Ascending aorta (tissue), 2 donors: ENCODE measurements around the gene RGS19. TPM values are rescaled to one million over a fixed set of nuclear protein-coding genes. Genes with fewer than 3 reads are reported as not detected.

Experiments used
- DNase-seq, 2 donors: peaks; one replicate each; pipeline ENCODE4 v3.0.0-alpha.2; 2019; ENCODE audit warnings: low spot score in 2 of 2
- H3K27ac ChIP-seq, 2 donors: fragments of 200-600 bp; sonication (generic); one replicate each; pipeline ENCODE4 v1.5.1; 2016 to 2017; ENCODE audit warnings: mild to moderate bottlenecking in 1 of 2
- H3K27me3 ChIP-seq: fragments of 200-600 bp; sonication (generic); one replicate; pipeline ENCODE4 v1.5.1; 2017
- H3K36me3 ChIP-seq, 2 donors: fragments of 200-600 bp; sonication (generic); one replicate each; pipeline ENCODE4 v1.5.1; 2016
- H3K4me1 ChIP-seq, 2 donors: fragments of 200-600 bp; sonication (generic); one replicate each; pipeline ENCODE4 v1.5.1; 2016 to 2017; ENCODE audit warnings: mild to moderate bottlenecking in 1 of 2
- H3K4me3 ChIP-seq, 2 donors: fragments of 200-600 bp; sonication (generic); one replicate each; pipeline ENCODE4 v1.5.1; 2016 to 2017; ENCODE audit warnings: mild to moderate bottlenecking in 1 of 2
- H3K9me3 ChIP-seq, 2 donors: fragments of 200-600 bp; sonication (generic); one replicate each; pipeline ENCODE4 v1.5.1; 2016
- CTCF ChIP-seq, 3 experiments: fragments of 200-600 bp in 2 of 3; fragments of 450-650 bp in 1 of 3; sonication (generic) in 2 of 3; IDR thresholded peaks; one replicate each; pipeline ENCODE4 v1.5.1; 2016 to 2019; ENCODE audit warnings: antibody characterized with exemption in 3 of 3, mild to moderate bottlenecking in 1 of 3, moderate library complexity in 1 of 3
- intact Hi-C: fragments of 100-400 bp; cut with DNase I; formaldehyde crosslinking; loops from one replicate; pipeline ENCODE4 v1.15.1; 2023
- total RNA-seq: library from RNA; depleted of rRNA; stranded (reverse); fragments of >200 nt; gene quantifications from one replicate; pipeline ENCODE4 v1.1.0, GENCODE V29; 2016

The RGS19 gene
- total RNA-seq, 1 donor from 2014 or later = 109 TPM

GRCh38 chr20:64037199-64037497, 42.2 kb downstream of the RGS19 start:
- no peak for TF ChIP-seq CTCF (IDR thresholded peaks at IDR 0.05)
- Histone ChIP-seq H3K4me3 (no peak overlapping the region), H3K27ac (no peak overlapping the region), H3K27me3 (peaks cover 27% of the 10 kb centered on the region), H3K36me3 (peaks cover 19 to 21% of the 10 kb centered on the region in 2 donors), H3K9me3 (no peaks in the 10 kb centered on the region), H3K4me1 (peaks cover 5 to 18% of the 10 kb centered on the region in 2 donors)
- intact Hi-C loops = no loop called here
- DNase-seq = no peak

- Histone ChIP-seq H3K4me1 (peaks cover 5 to 15% of the 10 kb centered on the region in 2 donors), H3K9me3 (no peaks in the 10 kb centered on the region), H3K36me3 (peaks cover 25 to 26% of the 10 kb centered on the region in 2 donors), H3K4me3 (no peak overlapping the region), H3K27ac (no peak overlapping the region), H3K27me3 (peaks cover 22% of the 10 kb centered on the region)
- TF ChIP-seq CTCF (IDR thresholded peaks at IDR 0.05) = no peak
- no peak for DNase-seq
- intact Hi-C loops = no loop called here
Observed at GRCh38 chr20:64036346-64037198, 42.7 kb downstream of the RGS19 start.

- no peak within 1 kb of the TSS for H3K27ac ChIP-seq
- H3K36me3 ChIP-seq = peaks cover 28 to 33% of the 10 kb centered on the region in 2 donors
- no peak for TF ChIP-seq CTCF (IDR thresholded peaks at IDR 0.05)
- peaks cover 16% of the 10 kb centered on the region for H3K27me3 ChIP-seq
- H3K4me3 ChIP-seq = no peak within 1 kb of the TSS
- H3K4me1 ChIP-seq = peaks cover 5 to 15% of the 10 kb centered on the region in 2 donors
- intact Hi-C loops = no loop called here
- H3K9me3 ChIP-seq = no peaks in the 10 kb centered on the region
- DNase-seq = no peak
Observed at GRCh38 chr20:64035933-64036345, 43.4 kb downstream of the RGS19 start, which contains the start of gene C20orf204. Gene C20orf204, plus strand, starts transcription at chr20:64036182. Its CDS starts 142 bp downstream, at chr20:64036324.

GRCh38 chr20:64035066-64035932, 44.0 kb downstream of the RGS19 start:
- Histone ChIP-seq H3K27me3 (peaks cover 13% of the 10 kb centered on the region), H3K9me3 (no peaks in the 10 kb centered on the region), H3K4me1 (peaks cover 5 to 15% of the 10 kb centered on the region in 2 donors), H3K27ac (no peak overlapping the region), H3K4me3 (no peak overlapping the region), H3K36me3 (peaks cover 35 to 39% of the 10 kb centered on the region in 2 donors)
- DNase-seq = no peak
- TF ChIP-seq CTCF (IDR thresholded peaks at IDR 0.05) = no peak
- intact Hi-C loops = no loop called here

GRCh38 chr20:64033981-64034493, 45.3 kb downstream of the RGS19 start:
- no peak for TF ChIP-seq CTCF (IDR thresholded peaks at IDR 0.05)
- Histone ChIP-seq H3K27ac (no peak overlapping the region), H3K9me3 (no peaks in the 10 kb centered on the region), H3K4me1 (peaks cover 5 to 10% of the 10 kb centered on the region in 2 donors), H3K27me3 (peaks cover 13% of the 10 kb centered on the region), H3K4me3 (no peak overlapping the region), H3K36me3 (peaks cover 47 to 52% of the 10 kb centered on the region in 2 donors)
- intact Hi-C loops = no loop called here
- no peak for DNase-seq
